ENCODE measurements around the gene NUAK2.

DNA sequence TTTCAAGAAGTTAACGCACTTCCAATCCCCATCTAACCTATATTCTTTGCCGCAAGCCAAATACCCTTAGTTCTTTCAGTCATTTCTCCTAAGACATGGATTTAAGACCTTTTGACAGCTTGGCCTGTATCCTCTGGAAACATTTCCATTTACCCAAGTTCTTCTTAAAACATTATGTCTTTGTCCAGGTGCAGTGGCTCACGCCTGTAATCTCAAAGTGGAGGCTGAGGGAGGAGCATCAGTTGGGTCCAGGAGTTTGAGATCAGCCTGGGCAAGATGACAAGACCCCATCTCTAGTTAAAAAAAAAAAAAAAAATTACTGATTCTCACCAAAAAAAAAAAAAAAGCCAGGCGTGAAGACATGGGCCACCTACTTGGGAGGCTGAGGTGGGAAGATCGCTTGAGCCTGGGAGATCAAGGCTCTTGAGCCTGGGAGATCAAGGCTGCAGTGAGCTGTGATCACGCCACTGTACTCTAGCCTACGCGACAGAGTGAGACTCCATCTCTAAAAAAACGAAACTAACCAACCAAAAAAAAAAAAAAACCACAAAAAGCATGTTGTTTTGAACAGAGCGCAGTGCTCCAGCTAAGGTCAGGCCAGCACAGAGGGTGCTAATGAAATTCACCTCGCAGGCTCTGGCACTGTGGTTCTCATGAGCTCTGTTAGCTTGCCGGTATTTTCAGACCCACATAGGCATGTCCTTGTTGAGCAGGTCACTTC lies 36.0 kb downstream of the NUAK2 start:
- no peak for TF ChIP-seq POLR2A (IDR thresholded peaks at IDR 0.05)
- TF ChIP-seq, protein P1, sequence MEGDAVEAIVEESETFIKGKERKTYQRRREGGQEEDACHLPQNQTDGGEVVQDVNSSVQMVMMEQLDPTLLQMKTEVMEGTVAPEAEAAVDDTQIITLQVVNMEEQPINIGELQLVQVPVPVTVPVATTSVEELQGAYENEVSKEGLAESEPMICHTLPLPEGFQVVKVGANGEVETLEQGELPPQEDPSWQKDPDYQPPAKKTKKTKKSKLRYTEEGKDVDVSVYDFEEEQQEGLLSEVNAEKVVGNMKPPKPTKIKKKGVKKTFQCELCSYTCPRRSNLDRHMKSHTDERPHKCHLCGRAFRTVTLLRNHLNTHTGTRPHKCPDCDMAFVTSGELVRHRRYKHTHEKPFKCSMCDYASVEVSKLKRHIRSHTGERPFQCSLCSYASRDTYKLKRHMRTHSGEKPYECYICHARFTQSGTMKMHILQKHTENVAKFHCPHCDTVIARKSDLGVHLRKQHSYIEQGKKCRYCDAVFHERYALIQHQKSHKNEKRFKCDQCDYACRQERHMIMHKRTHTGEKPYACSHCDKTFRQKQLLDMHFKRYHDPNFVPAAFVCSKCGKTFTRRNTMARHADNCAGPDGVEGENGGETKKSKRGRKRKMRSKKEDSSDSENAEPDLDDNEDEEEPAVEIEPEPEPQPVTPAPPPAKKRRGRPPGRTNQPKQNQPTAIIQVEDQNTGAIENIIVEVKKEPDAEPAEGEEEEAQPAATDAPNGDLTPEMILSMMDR (IDR thresholded peaks at IDR 0.05): no peak
- TF ChIP-seq POLR2AphosphoS5 (IDR thresholded peaks at IDR 0.05): no peak
- no peak for TF ChIP-seq EP300 (IDR thresholded peaks at IDR 0.05)
